GM19324 (cell line): ENCODE measurements around the gene PCGF1.
"Not testable (repeated sequence)": the region's sequence is repeated elsewhere in the genome, so short reads cannot be mapped to it uniquely, and the experiment has no call there.

Experiments used
- ATAC-seq: cut with Tn5 transposase; IDR thresholded peaks from one replicate; pipeline ENCODE4 v1.9.1; 2021; ENCODE audit warnings: mild to moderate bottlenecking, moderate library complexity; ENCODE audit not compliant: unreplicated experiment, low FRiP score

Gene PCGF1

DNA sequence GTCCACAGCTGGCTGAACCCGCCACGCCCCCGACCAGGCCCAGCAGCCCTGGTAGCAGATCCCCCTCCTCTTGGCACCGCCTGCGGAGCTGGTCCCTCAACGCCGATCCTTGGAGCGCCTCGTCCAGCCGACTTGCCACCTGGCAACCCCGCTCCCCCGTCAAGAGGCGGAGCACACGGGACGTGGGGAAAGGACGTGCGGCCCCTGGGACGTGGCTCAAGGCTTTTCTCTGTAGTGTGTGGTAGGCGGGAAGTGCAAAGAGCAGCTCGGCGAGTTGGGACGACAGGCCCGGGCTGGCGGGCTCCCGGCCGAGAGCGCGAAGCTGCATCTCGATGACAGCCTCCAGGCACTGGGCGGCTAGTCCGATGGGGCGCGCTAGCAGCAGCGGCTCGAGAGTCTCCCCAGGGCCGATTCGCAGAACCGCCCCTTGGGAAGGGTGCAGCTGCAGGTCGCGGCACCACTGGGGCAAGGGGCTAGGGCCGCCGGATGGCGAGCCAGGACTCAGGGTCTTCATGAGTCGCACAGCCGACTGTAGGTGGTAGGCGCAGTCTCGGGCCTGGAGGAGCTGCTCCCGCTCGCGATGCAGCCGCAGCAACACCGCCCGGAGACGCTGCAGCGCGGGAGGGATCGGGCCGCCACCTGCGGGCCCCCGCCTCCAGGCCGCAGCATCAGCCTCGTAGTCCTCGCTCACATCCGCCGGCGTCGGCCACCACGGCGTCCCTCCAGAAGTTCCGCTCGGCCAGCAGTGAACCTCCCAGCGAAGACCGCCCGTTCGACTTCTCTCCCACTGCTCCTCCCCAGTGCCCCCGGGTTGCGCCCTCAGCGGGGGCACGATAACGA is 25.3 kb downstream of the PCGF1 start:
- peak; percentile 51 for ATAC-seq

DNA sequence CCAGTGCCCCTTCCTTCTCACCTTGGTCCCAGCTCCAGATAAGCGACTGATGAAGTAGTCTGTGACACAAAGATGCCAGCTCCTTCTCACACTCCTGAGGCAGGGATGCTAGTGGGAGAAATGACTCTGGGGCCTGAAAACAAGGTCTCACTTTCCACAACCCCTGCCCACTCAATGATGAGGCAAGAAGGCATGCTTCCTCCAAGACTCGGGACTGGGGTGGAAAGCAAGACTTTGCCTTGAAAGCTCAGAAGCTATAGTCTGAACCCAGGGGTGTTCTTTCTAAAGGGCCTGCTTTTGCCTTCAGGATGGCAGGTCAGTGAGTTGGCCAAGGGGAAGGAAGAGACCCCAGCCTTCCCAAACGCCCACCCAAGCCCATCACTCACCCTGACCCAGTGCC is 26.1 kb downstream of the PCGF1 start:
- no peak for ATAC-seq

GRCh38 chr2:74474899-74475298 is 32.6 kb downstream of the PCGF1 start:
- no peak for ATAC-seq

GRCh38 chr2:74474481-74474880 is 33.0 kb downstream of the PCGF1 start:
- no peak for ATAC-seq

GRCh38 chr2:74472945-74473258 is 34.6 kb downstream of the PCGF1 start:
- ATAC-seq, result peak; percentile 6

GRCh38 chr2:74472086-74472944 is 35.2 kb downstream of the PCGF1 start, which contains the start of gene MRPL53:
MRPL53 (minus strand) TSS chr2:74472680; CDS start chr2:74472660, 20 bp downstream.
- ATAC-seq, result peak; percentile 88

- ATAC-seq, result no peak
Measured at GRCh38 chr2:74471332-74472065, 36.0 kb downstream of the PCGF1 start.

DNA sequence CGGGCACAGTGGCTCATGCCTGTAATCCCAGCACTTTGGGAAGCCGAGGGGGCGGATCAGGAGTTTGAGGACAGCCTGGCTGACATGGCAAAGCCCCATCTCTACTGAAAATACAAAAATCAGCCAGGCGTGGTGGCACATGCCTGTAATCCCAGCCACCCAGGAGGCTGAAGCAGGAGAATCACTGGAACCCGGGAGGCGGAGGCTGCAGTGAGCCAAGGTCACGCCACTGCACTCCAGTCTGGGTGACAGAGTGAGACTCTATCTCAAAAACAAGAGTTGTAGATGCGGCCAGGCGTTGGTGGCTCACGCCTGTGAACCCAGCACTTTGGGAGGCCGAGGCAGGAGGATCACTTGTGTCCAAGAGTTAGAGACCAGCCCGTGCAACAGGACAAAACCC is 36.8 kb downstream of the PCGF1 start:
- not testable (repeated sequence) for ATAC-seq

DNA sequence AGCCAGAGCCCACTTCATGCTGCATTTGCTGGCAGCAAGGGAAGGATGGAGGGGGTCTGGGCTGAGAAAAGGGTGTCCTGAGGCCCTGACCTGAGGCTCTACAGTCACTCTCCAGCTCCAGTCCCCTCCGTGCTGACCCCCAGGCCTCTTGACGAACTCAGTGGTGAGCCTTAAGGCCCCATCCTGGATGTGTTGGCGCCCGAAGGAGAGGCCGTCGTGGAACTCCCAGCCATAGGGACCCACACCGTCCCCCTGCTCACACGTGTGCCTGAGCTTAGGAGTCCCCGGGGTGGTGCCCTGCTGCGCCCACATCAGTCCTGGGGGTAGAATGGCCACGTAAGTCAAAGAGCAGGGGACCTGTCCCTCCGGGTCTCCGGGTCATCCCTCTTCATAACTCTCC is 43.1 kb downstream of the PCGF1 start:
- ATAC-seq, result peak; percentile 3

- no peak for ATAC-seq
Measured at GRCh38 chr2:74462786-74463105, 44.7 kb downstream of the PCGF1 start.

GRCh38 chr2:74462054-74462785 is 45.3 kb downstream of the PCGF1 start:
- no peak for ATAC-seq

DNA sequence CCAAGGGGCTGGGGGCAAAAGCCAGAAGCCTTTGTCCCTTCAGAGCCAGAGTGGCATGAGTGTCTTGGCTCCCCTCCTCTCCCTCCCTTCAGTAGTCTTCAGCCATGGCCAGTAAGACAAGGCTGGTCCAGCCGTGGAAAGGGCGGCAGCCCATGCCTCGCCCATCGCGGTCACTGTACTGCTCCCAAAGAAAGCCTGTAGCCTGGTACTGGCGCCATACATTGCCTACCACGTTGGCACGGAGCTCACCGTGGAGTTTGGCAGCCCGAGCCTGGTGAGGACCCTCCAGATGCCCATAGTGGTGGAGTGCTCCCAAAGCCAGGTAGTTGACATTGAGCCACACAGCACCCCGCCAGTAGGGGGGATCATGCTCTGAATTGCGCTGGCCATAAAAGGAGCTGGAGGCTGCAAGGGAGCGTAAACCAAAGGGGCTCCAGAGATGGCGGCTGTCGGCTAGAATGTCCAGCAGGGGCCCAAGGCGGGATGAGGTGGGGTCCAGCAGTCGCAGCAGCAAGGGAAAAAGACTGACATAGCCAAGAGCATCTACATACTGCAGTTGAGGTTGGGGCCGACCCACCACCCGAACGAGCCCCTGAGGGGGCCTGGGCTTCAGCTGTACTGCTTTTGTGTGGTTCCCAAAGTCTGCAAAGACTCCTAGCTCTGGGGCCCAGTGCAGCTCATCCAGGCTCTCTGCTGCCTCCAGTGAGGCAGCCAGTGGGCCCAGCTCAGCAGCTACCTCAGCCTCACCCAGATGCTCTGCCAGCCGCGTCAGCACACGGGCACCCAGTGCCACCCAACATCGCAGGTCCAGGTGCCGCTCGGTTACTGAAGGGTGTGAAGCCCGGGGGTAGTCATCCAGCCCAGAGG is 46.1 kb downstream of the PCGF1 start:
- ATAC-seq, result no peak

DNA sequence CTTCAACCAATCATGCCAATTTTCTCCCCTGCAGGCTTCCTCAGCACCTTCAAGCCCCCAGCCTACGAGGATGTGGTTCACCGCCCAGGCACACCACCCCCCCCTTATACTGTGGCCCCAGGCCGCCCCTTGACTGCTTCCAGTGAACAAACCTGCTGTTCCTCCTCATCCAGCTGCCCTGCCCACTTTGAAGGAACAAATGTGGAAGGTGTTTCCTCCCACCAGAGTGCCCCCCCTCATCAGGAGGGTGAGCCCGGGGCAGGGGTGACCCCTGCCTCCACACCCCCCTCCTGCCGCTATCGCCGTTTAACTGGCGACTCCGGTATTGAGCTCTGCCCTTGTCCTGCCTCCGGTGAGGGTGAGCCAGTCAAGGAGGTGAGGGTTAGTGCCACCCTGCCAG is 47.3 kb downstream of the PCGF1 start:
- ATAC-seq, result not testable (repeated sequence)

- not testable (repeated sequence) for ATAC-seq
Measured at GRCh38 chr2:74459503-74460118, 47.9 kb downstream of the PCGF1 start.

- ATAC-seq, result no peak
Measured at GRCh38 chr2:74458938-74459363, 48.5 kb downstream of the PCGF1 start.

DNA sequence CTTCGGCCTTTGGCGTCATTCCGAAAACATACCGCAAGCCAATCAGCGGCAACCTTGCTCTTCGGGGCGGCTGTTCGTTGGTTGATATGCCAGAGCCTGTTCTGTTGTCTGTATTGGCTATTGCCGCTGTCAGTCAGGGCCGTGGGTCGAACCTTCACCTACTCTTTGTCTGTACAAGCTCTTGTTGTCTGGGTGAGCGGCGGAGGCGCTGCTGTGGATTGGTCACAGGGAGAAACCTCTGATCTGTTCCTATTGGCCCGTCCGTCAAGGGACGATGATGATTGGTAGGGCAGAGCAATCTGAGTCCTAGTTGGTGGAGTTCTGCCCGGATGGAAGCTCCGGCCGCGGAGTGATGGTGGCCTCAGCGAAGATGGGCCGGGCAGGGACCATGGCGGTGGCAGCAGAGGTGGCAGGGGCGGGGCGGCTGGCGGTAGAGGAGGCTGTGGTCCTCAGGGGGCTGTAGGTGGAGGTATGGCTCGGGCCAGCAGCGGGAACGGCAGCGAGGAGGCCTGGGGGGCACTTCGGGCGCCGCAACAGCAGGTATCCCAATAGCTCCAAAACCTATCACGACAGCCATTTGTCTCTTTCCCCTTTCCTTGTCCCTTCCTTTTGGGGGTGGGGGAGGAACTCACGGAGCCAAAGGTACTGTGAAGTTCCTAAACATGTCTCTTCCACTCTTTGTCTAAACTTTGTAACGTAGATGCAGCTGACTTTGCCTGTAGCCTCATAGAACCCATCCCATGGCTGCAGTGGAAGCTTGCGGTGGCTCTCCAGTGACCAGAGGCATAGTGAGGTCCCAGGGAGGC is 49.2 kb downstream of the PCGF1 start, which contains the start of gene WBP1:
Gene WBP1, plus strand, starts transcription at position 307 of the 806 bp plus-strand sequence. Its CDS starts 165 bp downstream, at position 472.
- peak; percentile 86 for ATAC-seq

DNA sequence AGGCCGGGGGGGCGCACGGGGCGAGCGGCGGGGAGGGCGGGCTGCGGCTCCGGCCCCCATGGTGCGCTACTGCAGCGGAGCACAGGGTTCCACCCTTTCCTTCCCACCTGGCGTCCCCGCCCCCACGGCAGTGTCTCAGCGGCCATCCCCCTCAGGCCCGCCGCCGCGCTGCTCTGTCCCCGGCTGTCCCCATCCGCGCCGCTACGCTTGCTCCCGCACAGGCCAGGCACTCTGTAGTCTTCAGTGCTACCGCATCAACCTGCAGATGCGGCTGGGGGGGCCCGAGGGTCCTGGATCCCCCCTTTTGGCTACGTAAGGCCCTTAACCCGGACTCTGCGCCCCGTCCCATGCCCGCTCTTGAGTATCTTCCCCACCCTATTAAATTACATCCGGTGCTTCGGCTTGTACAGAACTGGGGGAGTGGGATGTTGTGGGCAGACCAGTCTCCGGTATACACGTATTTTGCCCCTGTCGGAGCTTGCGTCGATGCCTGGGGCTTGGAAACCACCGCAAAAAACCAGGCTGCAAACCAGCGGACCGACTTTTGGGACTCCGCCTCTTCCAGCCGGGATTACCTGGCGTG is 49.9 kb downstream of the PCGF1 start:
- ATAC-seq, result peak; percentile 29

GRCh38 chr2:74457129-74457548 is 50.4 kb downstream of the PCGF1 start:
- no peak for ATAC-seq
